Neural cell (in vitro differentiated cells): ENCODE data around the gene CACNA2D1. TPM values are rescaled to one million over a fixed set of nuclear protein-coding genes. Genes with fewer than 3 reads are reported as not detected.

Source experiments
- H2AFZ ChIP-seq: fragments of 200-600, 300-800 bp; sonication (generic), shearing (Covaris generic); 2 replicates; pipeline ENCODE4 v1.6.0; 2014; ENCODE audit warnings: low read depth, mild to moderate bottlenecking, antibody characterized with exemption, low read length, moderate library complexity
- H3F3A ChIP-seq: fragments of 200-600 bp; shearing (Covaris generic); 2 replicates; pipeline ENCODE4 v1.6.1; 2016; ENCODE audit warnings: mild to moderate bottlenecking, moderate library complexity, mixed read lengths, antibody characterized with exemption, low read length; ENCODE audit not compliant: insufficient read depth, poor library complexity, severe bottlenecking
- H3K27ac ChIP-seq: fragments of 200-600, 300-800 bp; sonication (generic), shearing (Covaris generic); 2 replicates; pipeline ENCODE4 v1.5.1; 2014; ENCODE audit warnings: mild to moderate bottlenecking, low read length, moderate library complexity
- H3K27me3 ChIP-seq: fragments of 300-800, 200-600 bp; sonication (generic), shearing (Covaris generic); 2 replicates; pipeline ENCODE4 v1.6.0; 2014; ENCODE audit warnings: mild to moderate bottlenecking, low read depth, low read length, moderate library complexity; ENCODE audit not compliant: insufficient read depth
- H3K36me3 ChIP-seq: fragments of 300-800, 200-600 bp; sonication (generic), shearing (Covaris generic); 2 replicates; pipeline ENCODE4 v1.5.1; 2014; ENCODE audit warnings: mild to moderate bottlenecking, antibody characterized with exemption, low read length, moderate library complexity; ENCODE audit not compliant: insufficient read depth
- H3K4me2 ChIP-seq: fragments of 300-800, 200-600 bp; sonication (generic), shearing (Covaris generic); 2 replicates; pipeline ENCODE4 v1.6.0; 2014; ENCODE audit warnings: mild to moderate bottlenecking, low read length
- H3K4me3 ChIP-seq: fragments of 300-800, 200-600 bp; sonication (generic), shearing (Covaris generic); 2 replicates; pipeline ENCODE4 v1.5.1; 2014; ENCODE audit warnings: mild to moderate bottlenecking, low read length, moderate library complexity
- H3K79me2 ChIP-seq: fragments of 200-600 bp; shearing (Covaris generic); replicated peaks from 2 replicates; pipeline ENCODE4 v1.6.0; 2014; ENCODE audit warnings: mild to moderate bottlenecking, low read length, moderate library complexity; ENCODE audit not compliant: insufficient read depth
- H3K9ac ChIP-seq: fragments of 300-800, 200-600 bp; sonication (generic), shearing (Covaris generic); 2 replicates; pipeline ENCODE4 v1.6.1; 2016; ENCODE audit warnings: mild to moderate bottlenecking, low read length, mixed read lengths
- H3K9me2 ChIP-seq: fragments of 200-600 bp; shearing (Covaris generic); 2 replicates; pipeline ENCODE4 v1.6.1; 2016; ENCODE audit warnings: mild to moderate bottlenecking, low read length, mixed read lengths; ENCODE audit not compliant: insufficient read depth
- H3K9me3 ChIP-seq: fragments of 200-600, 300-800 bp; sonication (generic), shearing (Covaris generic); 2 replicates; pipeline ENCODE4 v1.6.1; 2016; ENCODE audit warnings: mild to moderate bottlenecking, mixed run types, low read length, moderate library complexity, mixed read lengths
- H4K20me1 ChIP-seq: fragments of 200-600 bp; shearing (Covaris generic); 2 replicates; pipeline ENCODE4 v1.6.1; 2016; ENCODE audit warnings: mild to moderate bottlenecking, mixed run types; ENCODE audit not compliant: insufficient read depth
- EP300 ChIP-seq: fragments of 450-650 bp; conservative IDR thresholded peaks from 2 replicates; pipeline ENCODE4 v1.6.1; 2014; ENCODE audit warnings: antibody characterized with exemption, mild to moderate bottlenecking, moderate library complexity; ENCODE audit not compliant: poor library complexity, severe bottlenecking
- EZH2 ChIP-seq: fragments of 200-600, 300-800 bp; shearing (Covaris generic), sonication (generic); IDR thresholded peaks from 2 replicates; pipeline ENCODE4 v1.6.1; 2014; ENCODE audit warnings: antibody characterized with exemption, low read length, borderline replicate concordance, mild to moderate bottlenecking; ENCODE audit not compliant: insufficient read depth, poor library complexity, severe bottlenecking
- MXI1 ChIP-seq: fragments of 450-650 bp; conservative IDR thresholded peaks from 2 replicates; pipeline ENCODE4 v1.6.1; 2014; ENCODE audit warnings: antibody characterized with exemption, mild to moderate bottlenecking; ENCODE audit not compliant: poor library complexity, severe bottlenecking
- POLR2AphosphoS5 ChIP-seq: IDR thresholded peaks from 2 replicates; pipeline ENCODE4 v1.6.1; 2012
- RAD21 ChIP-seq: fragments of 450-650 bp; conservative IDR thresholded peaks from 2 replicates; pipeline ENCODE4 v1.6.1; 2014; ENCODE audit warnings: antibody characterized with exemption, mild to moderate bottlenecking, moderate library complexity
- SMC3 ChIP-seq: fragments of 450-650 bp; conservative IDR thresholded peaks from 2 replicates; pipeline ENCODE4 v1.6.1; 2014; ENCODE audit warnings: antibody characterized with exemption, mild to moderate bottlenecking, moderate library complexity; ENCODE audit not compliant: poor library complexity
- TAF1 ChIP-seq: IDR thresholded peaks from 2 replicates; pipeline ENCODE4 v1.6.1; 2012; ENCODE audit warnings: low read depth
- polyA plus RNA-seq: library from polyadenylated mRNA; depleted of rRNA; stranded (reverse); fragments of >200 nt; gene quantifications from 2 replicates; pipeline ENCODE4 v1.2.3, GENCODE V29; 2014
- TF ChIP-seq, protein P1 (sequence below): IDR thresholded peaks from 2 replicates; pipeline ENCODE4 v1.6.1; 2012; ENCODE audit warnings: borderline replicate concordance
- TF ChIP-seq, protein P2 (sequence below): fragments of 450-650 bp; IDR thresholded peaks from 2 replicates; pipeline ENCODE4 v1.5.1; 2014; ENCODE audit warnings: antibody characterized with exemption, mild to moderate bottlenecking, moderate library complexity; ENCODE audit not compliant: poor library complexity, severe bottlenecking

CACNA2D1 gene
- polyA plus RNA-seq, 1 donor from 2014 or later, result 7.0 TPM

DNA sequence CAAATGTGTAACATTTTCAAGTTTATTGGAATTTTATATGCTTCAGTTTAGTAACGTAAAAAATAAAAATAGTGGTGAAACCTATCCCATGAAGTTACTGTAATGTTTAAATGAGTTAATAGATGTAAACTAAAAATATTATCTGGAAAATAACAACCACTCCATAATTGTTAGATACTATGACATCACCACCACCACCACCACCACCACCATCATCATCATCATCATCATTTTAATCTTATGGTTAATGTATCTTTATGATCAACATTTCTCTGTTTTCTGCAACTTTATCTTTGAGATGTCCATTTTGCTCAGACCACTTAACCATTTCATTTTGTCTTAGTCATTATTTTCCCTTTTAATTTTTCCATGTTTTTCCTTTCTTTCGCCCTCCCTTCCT lies 23.4 kb upstream of the CACNA2D1 start:
- no peaks in the 10 kb centered on the region for H3F3A ChIP-seq

DNA sequence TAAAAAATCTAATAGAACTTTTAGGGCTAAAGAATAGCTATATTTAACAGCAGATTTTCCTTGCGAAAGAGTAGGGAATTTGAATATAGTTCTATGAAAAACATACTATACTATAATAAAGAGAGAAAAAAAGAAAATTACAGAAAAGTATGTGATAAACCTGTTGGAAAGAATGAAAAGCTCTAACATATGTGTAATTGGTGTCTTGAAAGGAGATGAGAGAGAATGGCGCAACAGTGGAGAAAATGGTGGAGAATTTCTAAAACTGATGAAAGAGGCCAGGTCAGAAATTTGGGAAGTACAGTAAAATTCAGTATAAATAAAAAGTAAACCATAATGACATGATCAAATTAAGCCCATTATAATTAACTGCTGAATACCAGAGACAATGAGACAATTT lies 20.8 kb upstream of the CACNA2D1 start:
- H3K36me3 ChIP-seq, result no peaks in the 10 kb centered on the region
- H3K9ac ChIP-seq, result no peak overlapping the region
- no peaks in the 10 kb centered on the region for H3K9me2 ChIP-seq
- no peaks in the 10 kb centered on the region for H3K27me3 ChIP-seq
- H2AFZ ChIP-seq, result no peak overlapping the region
- TF ChIP-seq EZH2 (no peak), SMC3 (no peak)
- H3K4me2 ChIP-seq, result no peak overlapping the region
- H3F3A ChIP-seq, result no peaks in the 10 kb centered on the region
- no peak overlapping the region for H3K4me3 ChIP-seq
- no peaks in the 10 kb centered on the region for H3K9me3 ChIP-seq
- H3K27ac ChIP-seq, result no peak overlapping the region
- no peaks in the 10 kb centered on the region for H3K79me2 ChIP-seq
- H4K20me1 ChIP-seq, result no peaks in the 10 kb centered on the region

More for the DNA sequence above, 23.4 kb upstream of the CACNA2D1 start:
- Histone ChIP-seq H3K36me3 (no peaks in the 10 kb centered on the region), H4K20me1 (no peaks in the 10 kb centered on the region), H3K27ac (no peak overlapping the region), H2AFZ (no peak overlapping the region), H3K27me3 (no peaks in the 10 kb centered on the region), H3K9ac (no peak overlapping the region), H3K4me3 (no peak overlapping the region), H3K9me2 (no peaks in the 10 kb centered on the region), H3K4me2 (no peak overlapping the region), H3K9me3 (no peaks in the 10 kb centered on the region), H3K79me2 (no peaks in the 10 kb centered on the region)
- TF ChIP-seq EP300, result no peak
- TF ChIP-seq EZH2, result no peak
- TF ChIP-seq, protein P1, sequence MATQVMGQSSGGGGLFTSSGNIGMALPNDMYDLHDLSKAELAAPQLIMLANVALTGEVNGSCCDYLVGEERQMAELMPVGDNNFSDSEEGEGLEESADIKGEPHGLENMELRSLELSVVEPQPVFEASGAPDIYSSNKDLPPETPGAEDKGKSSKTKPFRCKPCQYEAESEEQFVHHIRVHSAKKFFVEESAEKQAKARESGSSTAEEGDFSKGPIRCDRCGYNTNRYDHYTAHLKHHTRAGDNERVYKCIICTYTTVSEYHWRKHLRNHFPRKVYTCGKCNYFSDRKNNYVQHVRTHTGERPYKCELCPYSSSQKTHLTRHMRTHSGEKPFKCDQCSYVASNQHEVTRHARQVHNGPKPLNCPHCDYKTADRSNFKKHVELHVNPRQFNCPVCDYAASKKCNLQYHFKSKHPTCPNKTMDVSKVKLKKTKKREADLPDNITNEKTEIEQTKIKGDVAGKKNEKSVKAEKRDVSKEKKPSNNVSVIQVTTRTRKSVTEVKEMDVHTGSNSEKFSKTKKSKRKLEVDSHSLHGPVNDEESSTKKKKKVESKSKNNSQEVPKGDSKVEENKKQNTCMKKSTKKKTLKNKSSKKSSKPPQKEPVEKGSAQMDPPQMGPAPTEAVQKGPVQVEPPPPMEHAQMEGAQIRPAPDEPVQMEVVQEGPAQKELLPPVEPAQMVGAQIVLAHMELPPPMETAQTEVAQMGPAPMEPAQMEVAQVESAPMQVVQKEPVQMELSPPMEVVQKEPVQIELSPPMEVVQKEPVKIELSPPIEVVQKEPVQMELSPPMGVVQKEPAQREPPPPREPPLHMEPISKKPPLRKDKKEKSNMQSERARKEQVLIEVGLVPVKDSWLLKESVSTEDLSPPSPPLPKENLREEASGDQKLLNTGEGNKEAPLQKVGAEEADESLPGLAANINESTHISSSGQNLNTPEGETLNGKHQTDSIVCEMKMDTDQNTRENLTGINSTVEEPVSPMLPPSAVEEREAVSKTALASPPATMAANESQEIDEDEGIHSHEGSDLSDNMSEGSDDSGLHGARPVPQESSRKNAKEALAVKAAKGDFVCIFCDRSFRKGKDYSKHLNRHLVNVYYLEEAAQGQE, result no peak
- no peak for TF ChIP-seq SMC3
- TF ChIP-seq, protein P2, sequence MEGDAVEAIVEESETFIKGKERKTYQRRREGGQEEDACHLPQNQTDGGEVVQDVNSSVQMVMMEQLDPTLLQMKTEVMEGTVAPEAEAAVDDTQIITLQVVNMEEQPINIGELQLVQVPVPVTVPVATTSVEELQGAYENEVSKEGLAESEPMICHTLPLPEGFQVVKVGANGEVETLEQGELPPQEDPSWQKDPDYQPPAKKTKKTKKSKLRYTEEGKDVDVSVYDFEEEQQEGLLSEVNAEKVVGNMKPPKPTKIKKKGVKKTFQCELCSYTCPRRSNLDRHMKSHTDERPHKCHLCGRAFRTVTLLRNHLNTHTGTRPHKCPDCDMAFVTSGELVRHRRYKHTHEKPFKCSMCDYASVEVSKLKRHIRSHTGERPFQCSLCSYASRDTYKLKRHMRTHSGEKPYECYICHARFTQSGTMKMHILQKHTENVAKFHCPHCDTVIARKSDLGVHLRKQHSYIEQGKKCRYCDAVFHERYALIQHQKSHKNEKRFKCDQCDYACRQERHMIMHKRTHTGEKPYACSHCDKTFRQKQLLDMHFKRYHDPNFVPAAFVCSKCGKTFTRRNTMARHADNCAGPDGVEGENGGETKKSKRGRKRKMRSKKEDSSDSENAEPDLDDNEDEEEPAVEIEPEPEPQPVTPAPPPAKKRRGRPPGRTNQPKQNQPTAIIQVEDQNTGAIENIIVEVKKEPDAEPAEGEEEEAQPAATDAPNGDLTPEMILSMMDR, result no peak
- no peak for TF ChIP-seq MXI1
- TF ChIP-seq POLR2AphosphoS5, result no peak
- no peak for TF ChIP-seq RAD21
- no peak for TF ChIP-seq TAF1

DNA sequence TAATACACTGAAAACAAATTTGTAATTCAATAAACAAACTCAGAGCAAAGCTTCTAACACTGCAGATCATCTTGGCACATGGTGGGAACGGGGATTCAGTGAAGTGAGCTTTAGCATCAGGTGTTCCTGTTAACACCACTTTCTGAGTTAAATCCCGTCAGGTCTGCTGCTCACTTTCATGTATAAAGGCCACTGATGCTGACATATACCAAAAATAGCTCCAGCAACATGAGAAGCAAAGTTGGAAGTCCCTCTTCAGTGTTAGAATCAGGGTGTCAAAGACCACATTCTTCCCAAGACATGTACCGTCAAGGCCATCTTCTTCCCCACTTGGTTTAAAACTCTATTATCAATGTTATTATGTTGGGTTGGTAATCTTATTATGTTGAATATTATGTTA lies 11.7 kb upstream of the CACNA2D1 start:
- no peak overlapping the region for H3K27ac ChIP-seq
- no peak for TF ChIP-seq RAD21
- TF ChIP-seq POLR2AphosphoS5, result no peak
- no peaks in the 10 kb centered on the region for H3K36me3 ChIP-seq
- H3K27me3 ChIP-seq, result no peaks in the 10 kb centered on the region
- no peaks in the 10 kb centered on the region for H4K20me1 ChIP-seq
- H3F3A ChIP-seq, result no peaks in the 10 kb centered on the region
- no peak overlapping the region for H3K4me3 ChIP-seq
- H3K9me2 ChIP-seq, result no peaks in the 10 kb centered on the region
- H3K79me2 ChIP-seq, result no peaks in the 10 kb centered on the region
- H3K9me3 ChIP-seq, result no peaks in the 10 kb centered on the region
- no peak overlapping the region for H3K9ac ChIP-seq
- H3K4me2 ChIP-seq, result no peak overlapping the region
- no peak overlapping the region for H2AFZ ChIP-seq
